Measurements from ENCODE around the gene SETBP1. TPM values are rescaled to one million over a fixed set of nuclear protein-coding genes. Genes with fewer than 3 reads are reported as not detected.

SETBP1 gene
- total and polyA plus RNA-seq, 2 of the 13 experiments (the other 11 are each of a cell fraction or from before 2014, with no cell fraction given) = 0.18 to 0.65 TPM

DNA sequence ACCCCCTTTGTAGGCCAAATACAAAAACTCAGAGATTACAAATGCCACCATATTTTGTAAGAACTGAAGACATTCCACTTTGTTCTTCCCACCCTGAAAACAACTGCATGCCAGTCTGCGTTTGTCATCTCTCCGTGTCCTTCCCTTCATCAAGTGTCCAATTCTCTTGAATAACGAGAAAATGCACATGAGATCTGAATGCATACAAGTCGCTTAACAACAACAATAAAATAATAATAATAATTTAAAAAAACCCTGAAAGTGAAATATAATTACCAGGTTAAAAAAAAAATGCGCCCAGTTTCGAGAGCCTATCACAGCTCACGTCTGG is 2.0 kb upstream of the SETBP1 start:
- DNase-seq (ENCODE audit: low spot score) = no peak
- ChIA-PET CTCF (ENCODE audit: low intra/inter-chr PET ratio, low total read pairs) (interaction anchor here (1.5 kb wide), 1 partner anchor 534 kb away, joined by 12 read pairs; no protein-coding TSS in a partner anchor), POLR2A (no interaction called here)
- no peak overlapping the region for H3K27ac ChIP-seq (ENCODE audit: extremely low read length, insufficient read depth, low read length)
- FAIRE-seq = no peak
- BruUV-seq (replicated peaks) = no TSS peak
- no peak overlapping the region for H3K9ac ChIP-seq (ENCODE audit: insufficient read depth, low read depth, low read length)
- in situ Hi-C loops (cut with HindIII; ENCODE audit: extremely low pct_ligation_motif_present, low pct_unique_long_range_greater_than_20kb) (loop anchor here (25.0 kb wide), 2 partner anchors 109 to 534 kb away; no protein-coding TSS in a partner anchor), intact Hi-C loops (cut with micrococcal nuclease; ENCODE audit: unreplicated experiment) (loop anchor here (1.0 kb wide), 1 partner anchor 217 kb away; no protein-coding TSS in a partner anchor)
- H4K20me1 ChIP-seq (ENCODE audit: insufficient read depth, low read length) = peaks cover 2% of the 10 kb centered on the region
- no peaks in the 10 kb centered on the region for H3K9me3 ChIP-seq (ENCODE audit: low read length)
- 19% methylated on average over 7 of the region's 7 CpGs for WGBS (ENCODE audit: low lambda C conversion rate)
- no peaks in the 10 kb centered on the region for H3K36me3 ChIP-seq (replicated peaks in 1 of 2; ENCODE audit: control insufficient read depth in 1 of 2, insufficient read depth in 2 of 2, low read length in 2 of 2)
- 0 out of 2 replicates have a peak overlapping the region, but pooled peaks have one; percentile 7 for H3K4me2 ChIP-seq (ENCODE audit: low read depth, low read length)
- H3K79me2 ChIP-seq (ENCODE audit: insufficient read depth, low read length) = no peaks in the 10 kb centered on the region
- H3K27me3 ChIP-seq (ENCODE audit: control insufficient read depth in 1 of 2, insufficient read depth in 2 of 2, low read length in 2 of 2) = peaks cover 3 to 35% of the 10 kb centered on the region in 2 experiments; a peak in 4 of 5 replicates
- H2AFZ ChIP-seq (ENCODE audit: low read length) = peak overlapping the region; percentile 27
- H3K4me1 ChIP-seq (ENCODE audit: insufficient read depth, low read length) = no peaks in the 10 kb centered on the region
- no peak for ATAC-seq
- peak overlapping the region in 1 of 3 experiments; percentile 70; a peak in 1 of 6 replicates for H3K4me3 ChIP-seq (replicated peaks in 1 of 3; ENCODE audit: insufficient read depth in 1 of 3, low read depth in 2 of 3, low read length in 3 of 3)
- no peak for TF ChIP-seq NBN (conservative IDR thresholded peaks at IDR 0.05)
- TF ChIP-seq NPAS2 (CRISPR knock-in tag; IDR thresholded peaks at IDR 0.05; ENCODE audit: borderline replicate concordance) = no peak
- TF ChIP-seq SMAD1 (CRISPR knock-in tag; IDR thresholded peaks at IDR 0.05; ENCODE audit: borderline replicate concordance, low read depth) = no peak
- TF ChIP-seq HMGA1 (CRISPR knock-in tag; conservative IDR thresholded peaks at IDR 0.05) = no peak
- TF ChIP-seq, protein P1, sequence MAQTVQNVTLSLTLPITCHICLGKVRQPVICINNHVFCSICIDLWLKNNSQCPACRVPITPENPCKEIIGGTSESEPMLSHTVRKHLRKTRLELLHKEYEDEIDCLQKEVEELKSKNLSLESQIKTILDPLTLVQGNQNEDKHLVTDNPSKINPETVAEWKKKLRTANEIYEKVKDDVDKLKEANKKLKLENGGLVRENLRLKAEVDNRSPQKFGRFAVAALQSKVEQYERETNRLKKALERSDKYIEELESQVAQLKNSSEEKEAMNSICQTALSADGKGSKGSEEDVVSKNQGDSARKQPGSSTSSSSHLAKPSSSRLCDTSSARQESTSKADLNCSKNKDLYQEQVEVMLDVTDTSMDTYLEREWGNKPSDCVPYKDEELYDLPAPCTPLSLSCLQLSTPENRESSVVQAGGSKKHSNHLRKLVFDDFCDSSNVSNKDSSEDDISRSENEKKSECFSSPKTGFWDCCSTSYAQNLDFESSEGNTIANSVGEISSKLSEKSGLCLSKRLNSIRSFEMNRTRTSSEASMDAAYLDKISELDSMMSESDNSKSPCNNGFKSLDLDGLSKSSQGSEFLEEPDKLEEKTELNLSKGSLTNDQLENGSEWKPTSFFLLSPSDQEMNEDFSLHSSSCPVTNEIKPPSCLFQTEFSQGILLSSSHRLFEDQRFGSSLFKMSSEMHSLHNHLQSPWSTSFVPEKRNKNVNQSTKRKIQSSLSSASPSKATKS (CRISPR knock-in tag; IDR thresholded peaks at IDR 0.05) = no peak
- no peak for TF ChIP-seq HOXA9 (CRISPR knock-in tag; IDR thresholded peaks at IDR 0.05; ENCODE audit: borderline replicate concordance)
- no peak for TF ChIP-seq HIVEP1 (CRISPR knock-in tag; IDR thresholded peaks at IDR 0.05)
- TF ChIP-seq NFE2L2 (IDR thresholded peaks at IDR 0.05; ENCODE audit: low read length) = no peak
- no peak for TF ChIP-seq RBFOX2 (IDR thresholded peaks at IDR 0.05; ENCODE audit: low read depth, low read length)
- TF ChIP-seq, protein P2, sequence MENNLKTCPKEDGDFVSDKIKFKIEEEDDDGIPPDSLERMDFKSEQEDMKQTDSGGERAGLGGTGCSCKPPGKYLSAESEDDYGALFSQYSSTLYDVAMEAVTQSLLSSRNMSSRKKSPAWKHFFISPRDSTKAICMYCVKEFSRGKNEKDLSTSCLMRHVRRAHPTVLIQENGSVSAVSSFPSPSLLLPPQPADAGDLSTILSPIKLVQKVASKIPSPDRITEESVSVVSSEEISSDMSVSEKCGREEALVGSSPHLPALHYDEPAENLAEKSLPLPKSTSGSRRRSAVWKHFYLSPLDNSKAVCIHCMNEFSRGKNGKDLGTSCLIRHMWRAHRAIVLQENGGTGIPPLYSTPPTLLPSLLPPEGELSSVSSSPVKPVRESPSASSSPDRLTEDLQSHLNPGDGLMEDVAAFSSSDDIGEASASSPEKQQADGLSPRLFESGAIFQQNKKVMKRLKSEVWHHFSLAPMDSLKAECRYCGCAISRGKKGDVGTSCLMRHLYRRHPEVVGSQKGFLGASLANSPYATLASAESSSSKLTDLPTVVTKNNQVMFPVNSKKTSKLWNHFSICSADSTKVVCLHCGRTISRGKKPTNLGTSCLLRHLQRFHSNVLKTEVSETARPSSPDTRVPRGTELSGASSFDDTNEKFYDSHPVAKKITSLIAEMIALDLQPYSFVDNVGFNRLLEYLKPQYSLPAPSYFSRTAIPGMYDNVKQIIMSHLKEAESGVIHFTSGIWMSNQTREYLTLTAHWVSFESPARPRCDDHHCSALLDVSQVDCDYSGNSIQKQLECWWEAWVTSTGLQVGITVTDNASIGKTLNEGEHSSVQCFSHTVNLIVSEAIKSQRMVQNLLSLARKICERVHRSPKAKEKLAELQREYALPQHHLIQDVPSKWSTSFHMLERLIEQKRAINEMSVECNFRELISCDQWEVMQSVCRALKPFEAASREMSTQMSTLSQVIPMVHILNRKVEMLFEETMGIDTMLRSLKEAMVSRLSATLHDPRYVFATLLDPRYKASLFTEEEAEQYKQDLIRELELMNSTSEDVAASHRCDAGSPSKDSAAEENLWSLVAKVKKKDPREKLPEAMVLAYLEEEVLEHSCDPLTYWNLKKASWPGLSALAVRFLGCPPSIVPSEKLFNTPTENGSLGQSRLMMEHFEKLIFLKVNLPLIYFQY (CRISPR knock-in tag; IDR thresholded peaks at IDR 0.05; ENCODE audit: borderline replicate concordance) = no peak
- no peak for TF ChIP-seq ZNF143 (CRISPR knock-in tag; IDR thresholded peaks at IDR 0.05)
- no peak for TF ChIP-seq ZNF224 (CRISPR knock-in tag; IDR thresholded peaks at IDR 0.05)
- no peak for TF ChIP-seq MTA3 (CRISPR knock-in tag; IDR thresholded peaks at IDR 0.05)
- no peak for TF ChIP-seq ZNF264 (CRISPR knock-in tag; IDR thresholded peaks at IDR 0.05)
